Lower leg skin (tissue), 4 donors: ENCODE measurements around the gene ACTRT2. TPM values are rescaled to one million over a fixed set of nuclear protein-coding genes. Genes with fewer than 3 reads are reported as not detected.

Experiments used
- DNase-seq, 2 donors: peaks; one replicate each; pipeline ENCODE4 v3.0.0-alpha.2; 2019; ENCODE audit warnings: low spot score in 2 of 2
- H3K4me3 ChIP-seq: fragments of 200-600 bp; sonication (generic); 2 replicates; pipeline ENCODE4 v1.5.1; 2017; ENCODE audit warnings: mild to moderate bottlenecking, low read depth; ENCODE audit not compliant: poor library complexity, severe bottlenecking
- CTCF ChIP-seq, 3 donors: fragments of 450-650 bp; IDR thresholded peaks; one replicate each; pipeline ENCODE4 v1.5.1; 2016; ENCODE audit warnings: antibody characterized with exemption in 3 of 3, mild to moderate bottlenecking in 3 of 3, moderate library complexity in 2 of 3
- POLR2A ChIP-seq, 2 donors: fragments of 450-650 bp; IDR thresholded peaks; one replicate each; pipeline ENCODE4 v1.6.1; 2016 to 2017; ENCODE audit warnings: antibody characterized with exemption in 2 of 2, mild to moderate bottlenecking in 1 of 2, moderate library complexity in 1 of 2
- whole genome bisulfite sequencing, 2 donors: methylation state at CpG; one replicate each; pipeline ENCODE4 v1.1.5; 2018; 5-methylcytosine and 5-hydroxymethylcytosine counted together
- intact Hi-C: fragments of 100-400 bp; cut with DNase I; formaldehyde crosslinking; loops from one replicate; pipeline ENCODE4 v1.15.0; 2023; ENCODE audit warnings: low total_unique reads
- total RNA-seq, 4 donors: library from RNA; depleted of rRNA; stranded (reverse); fragments of >200 nt; gene quantifications; one replicate each; pipeline ENCODE4 v1.1.0, GENCODE V29; 2016

ACTRT2 gene
- total RNA-seq, 4 donors from 2014 or later = not detected

- no peak for DNase-seq
- WGBS, 2 donors = 78 to 81% methylated on average over 9 of the region's 9 CpGs
- H3K4me3 ChIP-seq = no peak overlapping the region
- TF ChIP-seq CTCF (IDR thresholded peaks at IDR 0.05) (no peak), POLR2A (IDR thresholded peaks at IDR 0.05) (no peak)
- intact Hi-C loops = no loop called here
These were observed 2.8 kb downstream of the ACTRT2 start for GRCh38 chr1:3024019-3024418.

- TF ChIP-seq CTCF (IDR thresholded peaks at IDR 0.05) = no peak
- no peak for TF ChIP-seq POLR2A (IDR thresholded peaks at IDR 0.05)
- WGBS, 2 donors = 74 to 83% methylated on average over 11 of the region's 11 CpGs
- intact Hi-C loops = no loop called here
- H3K4me3 ChIP-seq = no peak overlapping the region
- peak in 1 of 2 donors; percentile 54 for DNase-seq
These were observed 3.3 kb downstream of the ACTRT2 start for GRCh38 chr1:3024588-3024987.

- intact Hi-C loops = no loop called here
These were observed 4.9 kb downstream of the ACTRT2 start for GRCh38 chr1:3026124-3026523.

GRCh38 chr1:3026581-3027391, 5.5 kb downstream of the ACTRT2 start:
- H3K4me3 ChIP-seq = no peak overlapping the region
- TF ChIP-seq CTCF (IDR thresholded peaks at IDR 0.05) = no peak
- no peak for TF ChIP-seq POLR2A (IDR thresholded peaks at IDR 0.05)
- 78 to 87% methylated on average over 11 of the region's 11 CpGs for WGBS, 2 donors
- DNase-seq = peak in 1 of 2 donors; percentile 63
- intact Hi-C loops = no loop called here

More at GRCh38 chr1:3026124-3026523, 4.9 kb downstream of the ACTRT2 start:
- no peak overlapping the region for H3K4me3 ChIP-seq
- WGBS, 2 donors = 97 to 100% methylated on average over 1 of the region's 1 CpG
- DNase-seq = no peak
- no peak for TF ChIP-seq POLR2A (IDR thresholded peaks at IDR 0.05)
- no peak for TF ChIP-seq CTCF (IDR thresholded peaks at IDR 0.05)

- TF ChIP-seq CTCF (IDR thresholded peaks at IDR 0.05) (no peak), POLR2A (IDR thresholded peaks at IDR 0.05) (no peak)
- no peak overlapping the region for H3K4me3 ChIP-seq
- DNase-seq = peak in 1 of 2 donors; percentile 76
- 80 to 89% methylated on average over 10 to 18 of the region's 20 CpGs for WGBS, 2 donors
- intact Hi-C loops = no loop called here
These were observed 6.5 kb downstream of the ACTRT2 start for GRCh38 chr1:3027611-3028371.
